HepG2 (cell line): Measurements from ENCODE around the gene APOA1. TPM values are rescaled to one million over a fixed set of nuclear protein-coding genes. Genes with fewer than 3 reads are reported as not detected.

Experiments used
- ADNP ChIP-seq: sonication (generic); formaldehyde crosslinking; IDR thresholded peaks from 2 replicates; pipeline ENCODE4 v1.4.0; 2020; ENCODE audit warnings: missing genetic modification reagents
- AHR ChIP-seq: IDR thresholded peaks from 2 replicates; pipeline ENCODE4 v1.6.1; 2018; ENCODE audit warnings: missing genetic modification reagents, missing compliant biosample characterization
- CTCF ChIP-seq: sonication (generic); formaldehyde crosslinking; IDR thresholded peaks from 2 replicates; pipeline ENCODE4 v1.5.0; 2020; ENCODE audit warnings: mild to moderate bottlenecking, missing genetic modification reagents, moderate library complexity
- GPN1 ChIP-seq: sonication (generic); formaldehyde crosslinking; IDR thresholded peaks from 2 replicates; pipeline ENCODE4 v1.5.1; 2020; ENCODE audit warnings: missing genetic modification reagents, borderline replicate concordance
- HMG20A ChIP-seq: IDR thresholded peaks from 2 replicates; pipeline ENCODE4 v1.6.1; 2016; ENCODE audit warnings: borderline replicate concordance
- HNRNPL ChIP-seq: fragments of 200-400 bp; formaldehyde crosslinking; IDR thresholded peaks from 2 replicates; pipeline ENCODE4 v1.6.1; 2017; ENCODE audit warnings: mild to moderate bottlenecking, low read depth, low read length
- MEF2D ChIP-seq: sonication (generic); formaldehyde crosslinking; IDR thresholded peaks from 2 replicates; pipeline ENCODE4 v1.5.1; 2020; ENCODE audit warnings: mild to moderate bottlenecking, missing genetic modification reagents
- MIXL1 ChIP-seq: IDR thresholded peaks from 2 replicates; pipeline ENCODE4 v1.6.1; 2016
- NFE2L1 ChIP-seq: sonication (generic); formaldehyde crosslinking; IDR thresholded peaks from 2 replicates; pipeline ENCODE4 v1.4.0; 2020; ENCODE audit warnings: missing genetic modification reagents, mild to moderate bottlenecking, borderline replicate concordance
- PITX1 ChIP-seq: sonication (generic); formaldehyde crosslinking; IDR thresholded peaks from 2 replicates; pipeline ENCODE4 v1.5.1; 2020; ENCODE audit warnings: mild to moderate bottlenecking, missing genetic modification reagents
- SAP130 ChIP-seq: IDR thresholded peaks from 2 replicates; pipeline ENCODE4 v1.6.1; 2016; ENCODE audit warnings: low read depth
- SRSF9 ChIP-seq: fragments of 200-400 bp; formaldehyde crosslinking; IDR thresholded peaks from 2 replicates; pipeline ENCODE4 v1.6.1; 2018; ENCODE audit warnings: borderline replicate concordance, mild to moderate bottlenecking, low read depth, low read length; ENCODE audit not compliant: insufficient read depth, poor library complexity, severe bottlenecking
- TBX2 ChIP-seq: sonication (generic); formaldehyde crosslinking; IDR thresholded peaks from 2 replicates; pipeline ENCODE4 v1.5.0; 2020; ENCODE audit warnings: missing genetic modification reagents, mild to moderate bottlenecking, borderline replicate concordance
- ZBTB39 ChIP-seq: sonication (generic); formaldehyde crosslinking; IDR thresholded peaks from 2 replicates; pipeline ENCODE4 v1.5.0; 2020; ENCODE audit warnings: missing genetic modification reagents
- ZMAT3 ChIP-seq: sonication (generic); formaldehyde crosslinking; conservative IDR thresholded peaks from 2 replicates; pipeline ENCODE4 v1.7.0; 2021; ENCODE audit warnings: missing genetic modification reagents
- ZNF225 ChIP-seq: sonication (generic); formaldehyde crosslinking; IDR thresholded peaks from 2 replicates; pipeline ENCODE4 v1.4.0; 2020; ENCODE audit warnings: mild to moderate bottlenecking, missing genetic modification reagents
- ZNF367 ChIP-seq: sonication (generic); formaldehyde crosslinking; IDR thresholded peaks from 2 replicates; pipeline ENCODE4 v1.4.0; 2020; ENCODE audit warnings: missing genetic modification reagents, borderline replicate concordance
- ZNF563 ChIP-seq: sonication (generic); formaldehyde crosslinking; IDR thresholded peaks from 2 replicates; pipeline ENCODE4 v1.8.0; 2022; ENCODE audit warnings: mild to moderate bottlenecking, moderate library complexity, missing genetic modification reagents
- ZNF646 ChIP-seq: sonication (generic); formaldehyde crosslinking; IDR thresholded peaks from 2 replicates; pipeline ENCODE4 v1.9.0; 2021; ENCODE audit warnings: mild to moderate bottlenecking, missing genetic modification reagents
- polyA plus RNA-seq, 8 experiments: library from polyadenylated mRNA; depleted of rRNA in 3 of 8; stranded (reverse) in 7 of 8; unstranded in 1 of 8; fragments of >200 nt; fragmentation: Illumina TruSeq in 4 of 8; extraction: Trizol in 4 of 8; gene quantifications; 2 replicates each; pipeline versions ENCODE4 v1.2.1 to v1.2.3, GENCODE V29; 2011 to 2016; ENCODE audit warnings: low read depth in 4 of 8, missing spikeins in 1 of 8, mixed read lengths in 1 of 8; ENCODE audit not compliant: insufficient read depth in 1 of 8
- total RNA-seq, 5 experiments: library from RNA; depleted of rRNA; stranded (reverse); fragments of >200 nt; fragmentation: Illumina TruSeq; extraction: Trizol; gene quantifications; 2 replicates each; pipeline ENCODE4 v1.2.3, GENCODE V29; 2016; ENCODE audit warnings: low read depth in 1 of 5

Gene APOA1
- total and polyA plus RNA-seq, 2 of the 13 experiments (the other 11 are each of a cell fraction or from before 2014, with no cell fraction given), result 1,973 to 5,485 TPM

GRCh38 chr11:116835791-116836631 is 1.4 kb downstream of the APOA1 start (continued):
- TF ChIP-seq ZNF367 (0 out of 2 replicates have a peak, but pooled peaks have one; percentile 44), SAP130 (CRISPR knock-in tag) (peak; percentile 57), ZNF225 (CRISPR knock-in tag) (no peak), ZMAT3 (CRISPR knock-in tag) (peak; percentile 60; the same call in 1 of the 2 replicates), GPN1 (CRISPR knock-in tag) (no peak), ZNF646 (CRISPR knock-in tag) (no peak), NFE2L1 (no peak), CTCF (CRISPR knock-in tag) (peak; percentile 86), ZBTB39 (no peak), TBX2 (CRISPR knock-in tag) (peak; percentile 53; the same call in 1 of the 2 replicates), HNRNPL (peak; percentile 56; the same call in 1 of the 2 replicates), ZNF563 (CRISPR knock-in tag) (peak; percentile 40; the same call in 1 of the 2 replicates), MEF2D (CRISPR knock-in tag) (peak; percentile 24; the same call in 1 of the 2 replicates), HMG20A (CRISPR knock-in tag) (no peak), SRSF9 (no peak), AHR (CRISPR knock-in tag) (peak; percentile 71), ADNP (CRISPR knock-in tag) (no peak), MIXL1 (CRISPR knock-in tag) (0 out of 2 replicates have a peak, but pooled peaks have one; percentile 40), PITX1 (CRISPR knock-in tag) (peak; percentile 63; the same call in 1 of the 2 replicates)
